Measurements from ENCODE around the gene IQSEC1.
"Not testable (repeated sequence)": the region's sequence is repeated elsewhere in the genome, so short reads cannot be mapped to it uniquely, and the experiment has no call there.

The IQSEC1 gene

GRCh38 chr3:12861611-12862010 is 211.6 kb downstream of the IQSEC1 start:
- no peak for DNase-seq

GRCh38 chr3:12859840-12860239 is 213.4 kb downstream of the IQSEC1 start:
- DNase-seq, result no peak

GRCh38 chr3:12856626-12857025 is 216.6 kb downstream of the IQSEC1 start:
- no peak for DNase-seq

GRCh38 chr3:12854565-12854964 is 218.7 kb downstream of the IQSEC1 start:
- no peak for DNase-seq

- DNase-seq, result not testable (repeated sequence)
Observed at GRCh38 chr3:12853847-12854246, 219.4 kb downstream of the IQSEC1 start.

- DNase-seq, result no peak
Observed at GRCh38 chr3:12852201-12852600, 221.0 kb downstream of the IQSEC1 start.

Measured in T-helper 2 cell (primary cell).